ENCODE measurements around the gene SEMA3E.
"Not testable (repeated sequence)": the region's sequence is repeated elsewhere in the genome, so short reads cannot be mapped to it uniquely, and the experiment has no call there.

Gene SEMA3E

DNA sequence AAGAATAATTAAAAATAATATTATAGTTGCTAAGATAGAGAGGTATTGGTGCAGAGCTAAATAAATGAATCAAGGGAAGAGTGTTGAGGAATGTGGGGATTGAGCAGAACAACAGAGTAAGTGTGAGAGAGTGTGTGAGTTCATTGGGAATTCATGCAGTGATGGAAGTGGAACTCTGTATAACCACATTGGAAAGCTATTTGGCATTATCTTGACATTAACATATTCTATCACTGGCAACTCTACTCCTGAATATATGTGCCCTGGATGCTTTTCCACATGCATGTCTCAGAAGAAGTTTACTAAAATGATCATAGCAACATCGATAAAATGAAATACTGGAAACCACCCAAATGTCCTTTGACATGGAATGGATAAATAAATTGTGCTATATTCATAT is 164.1 kb downstream of the SEMA3E start:
- no peak for DNase-seq

DNA sequence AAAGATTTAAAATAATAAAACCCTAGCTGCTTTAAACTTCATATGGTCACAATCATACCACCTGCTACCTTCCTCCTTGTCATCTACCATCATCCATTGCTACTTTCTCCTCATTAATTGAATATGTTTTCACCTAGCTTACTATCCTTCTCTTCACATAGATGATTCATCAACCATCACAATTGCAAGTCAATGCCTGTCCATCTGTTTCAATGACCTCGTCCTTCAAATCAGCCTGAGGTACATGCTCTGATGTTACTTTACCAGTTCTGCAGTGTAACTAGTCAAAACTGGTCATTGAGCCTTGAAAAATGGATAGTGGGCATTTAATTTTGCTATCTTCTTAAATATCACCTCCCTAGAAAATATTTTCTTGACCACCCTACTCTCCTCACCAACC is 164.7 kb downstream of the SEMA3E start:
- DNase-seq: no peak

DNA sequence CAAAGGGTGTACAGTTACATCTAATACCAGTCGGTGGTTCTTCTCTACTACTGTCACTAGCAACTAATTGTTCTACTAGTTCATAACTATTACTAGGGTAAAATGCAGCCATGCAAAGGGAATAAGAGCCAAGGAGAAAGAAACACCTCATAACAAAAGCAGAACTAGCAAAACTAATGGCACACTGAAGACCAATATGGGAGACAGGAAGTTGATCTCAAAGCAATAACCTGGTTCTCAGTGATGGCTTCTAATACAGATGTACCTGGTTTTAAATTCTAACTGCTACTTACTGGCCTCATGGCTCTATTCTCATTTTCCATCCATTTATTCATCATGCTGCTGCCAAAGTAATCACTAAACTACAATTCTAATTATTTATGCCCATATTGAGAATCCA is 170.3 kb downstream of the SEMA3E start:
- DNase-seq: no peak

DNA sequence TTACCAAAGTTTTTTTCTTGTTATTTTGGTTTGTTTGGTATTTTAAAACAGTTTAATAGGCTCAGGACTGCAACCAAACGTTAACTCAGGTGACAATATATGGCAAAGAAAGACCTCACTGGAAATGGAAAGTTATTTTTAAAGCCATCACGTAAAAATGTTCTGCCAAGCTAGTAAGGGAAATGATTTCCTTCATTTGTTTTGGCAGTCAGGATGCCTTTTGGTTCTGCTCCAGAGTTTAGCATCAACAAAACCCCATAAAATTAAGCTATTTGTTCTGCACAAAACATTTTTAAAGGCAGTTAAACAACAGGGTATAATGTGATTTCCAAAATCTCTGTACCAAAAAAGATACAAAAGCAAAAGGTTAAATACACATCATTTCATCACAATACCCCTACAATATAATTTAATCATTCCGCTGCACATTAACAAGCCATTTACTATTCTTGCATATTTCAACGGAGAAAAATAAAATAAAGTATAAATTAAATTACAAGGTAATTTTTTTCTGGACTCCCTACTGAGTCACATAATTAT is 172.4 kb downstream of the SEMA3E start:
- DNase-seq: no peak

DNA sequence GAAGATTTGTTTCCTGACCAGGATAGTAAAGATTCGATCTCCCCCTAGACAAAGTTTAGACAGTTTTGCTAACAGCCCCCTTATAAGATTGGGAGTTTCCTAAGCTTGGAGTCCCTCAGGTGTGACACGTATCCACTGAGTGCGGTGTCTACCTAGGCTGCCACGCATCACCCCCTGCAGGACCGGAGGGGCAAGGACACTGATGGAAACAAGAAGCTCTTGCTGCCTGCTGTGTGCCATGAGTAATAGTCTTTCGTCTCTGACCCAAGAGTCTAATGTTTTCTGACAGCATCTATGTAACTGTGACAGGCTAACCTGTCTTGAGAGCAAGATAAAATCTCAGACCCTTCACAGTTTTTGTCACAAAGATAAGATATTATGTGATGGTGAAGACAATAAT is 173.5 kb downstream of the SEMA3E start:
- no peak for DNase-seq

DNA sequence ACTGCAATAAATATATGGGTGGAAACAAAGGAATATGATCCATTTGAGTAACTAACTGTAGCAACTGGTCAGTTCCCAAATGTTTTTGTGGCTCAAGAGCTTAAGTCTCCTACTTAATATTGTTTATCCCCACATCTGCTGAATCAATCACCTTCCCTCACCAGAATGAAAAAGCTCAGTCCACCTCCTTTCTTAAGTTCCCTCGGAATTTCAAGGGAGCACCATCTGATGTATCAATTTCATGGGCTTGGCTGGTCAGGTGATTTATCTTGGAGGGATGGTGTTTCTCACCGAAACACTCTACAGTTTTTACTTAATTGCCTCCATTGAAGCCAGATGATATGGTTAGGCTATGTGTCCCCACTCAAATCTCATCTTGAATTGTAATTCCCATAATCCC is 176.6 kb downstream of the SEMA3E start:
- DNase-seq: no peak

DNA sequence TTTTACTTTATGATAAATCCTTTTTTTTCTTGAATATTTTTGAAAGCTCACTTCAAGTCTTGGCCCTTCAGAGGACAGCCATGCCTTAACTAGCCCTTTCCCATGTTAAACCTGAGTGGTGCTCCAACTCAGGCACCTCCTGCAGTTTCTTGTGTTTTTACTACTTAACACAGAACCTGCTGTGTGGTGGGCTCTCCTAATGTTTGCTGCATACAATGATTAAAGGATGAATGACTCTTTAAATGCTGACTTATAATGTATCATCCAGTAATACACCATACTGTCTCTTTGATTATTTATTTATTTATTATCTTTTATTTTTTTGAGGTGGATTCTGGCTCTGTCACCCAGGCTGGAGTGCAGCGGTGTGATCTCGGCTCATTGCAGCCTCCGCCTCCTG is 179.4 kb downstream of the SEMA3E start:
- no peak for DNase-seq

DNA sequence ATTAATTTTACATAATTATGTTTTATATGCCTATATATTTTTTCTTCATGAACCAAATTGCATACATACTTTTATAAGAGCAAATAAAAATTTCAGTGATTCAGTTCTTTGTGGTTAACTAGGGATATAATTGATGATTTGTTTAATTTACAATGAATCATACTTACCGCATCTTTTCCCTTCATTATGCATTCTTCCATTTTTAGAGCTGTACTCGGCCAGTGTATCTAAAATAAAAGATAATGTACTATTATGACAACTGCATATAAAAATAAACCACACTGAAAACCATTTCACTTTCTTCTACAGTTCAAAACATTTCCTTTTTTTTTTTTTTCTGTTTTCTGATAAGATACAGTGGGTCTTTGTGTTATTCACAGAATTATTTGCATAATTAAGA is 179.9 kb downstream of the SEMA3E start:
- no peak for DNase-seq

DNA sequence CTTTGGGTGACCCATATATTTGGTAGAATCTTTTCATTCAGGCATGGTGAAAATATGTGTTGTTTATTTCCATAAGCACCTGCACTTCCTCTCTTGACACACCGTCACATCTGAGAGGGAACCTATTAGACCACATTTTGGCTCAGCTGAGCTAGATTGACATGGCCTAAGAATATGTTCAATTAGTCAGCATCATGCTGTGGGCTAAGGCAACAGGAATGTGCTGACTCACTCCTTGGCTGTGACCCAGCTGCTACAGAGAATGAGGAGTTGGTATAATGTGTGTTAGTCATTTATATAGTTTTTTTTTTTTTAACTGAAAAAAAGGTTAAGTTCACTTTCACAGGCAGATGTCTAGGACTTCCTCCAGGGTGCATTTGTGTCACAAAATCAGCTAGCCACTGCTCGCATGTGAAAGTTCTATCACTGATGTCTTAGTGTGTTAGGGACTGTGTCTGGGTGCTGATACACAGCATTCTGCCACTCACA is 180.6 kb downstream of the SEMA3E start:
- DNase-seq: peak; percentile 31

DNA sequence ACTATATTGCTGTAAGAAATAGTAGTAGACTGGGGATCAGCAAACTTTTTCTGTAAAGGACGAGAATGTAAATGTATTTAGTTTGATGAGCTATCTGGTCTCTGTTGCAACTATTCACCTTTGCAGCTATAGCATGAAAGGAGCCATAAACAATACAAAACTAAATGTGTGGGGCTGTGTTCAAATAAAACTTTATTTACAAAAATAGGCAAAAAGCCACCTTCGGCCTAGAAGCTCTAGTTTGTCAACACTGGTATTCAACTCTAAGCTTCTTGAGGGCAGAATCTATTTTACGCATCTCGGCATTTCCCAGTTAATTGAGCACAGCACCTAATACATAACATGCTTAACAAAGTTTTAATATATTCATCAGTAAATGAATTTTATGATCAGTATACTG is 181.4 kb downstream of the SEMA3E start:
- no peak for DNase-seq

DNA sequence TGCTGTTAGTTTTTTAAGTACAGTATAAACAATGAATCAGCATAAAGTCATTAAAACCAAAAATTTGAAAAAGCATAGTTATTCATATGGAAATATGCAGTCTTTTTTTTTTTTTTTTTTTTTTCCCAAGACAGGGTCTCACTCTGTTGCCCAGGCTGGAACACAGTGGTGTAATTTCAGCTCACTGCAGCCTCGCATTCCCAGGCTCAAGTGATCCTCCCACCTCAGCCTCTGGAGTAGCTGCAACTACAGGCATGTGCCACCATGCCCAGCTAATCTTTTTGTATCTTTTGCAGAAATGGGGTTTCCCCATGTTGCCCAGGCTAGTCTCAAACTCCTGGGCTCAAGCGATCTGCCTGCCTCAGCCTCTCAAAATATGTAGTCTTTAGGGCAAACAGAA is 182.0 kb downstream of the SEMA3E start:
- DNase-seq: no peak

DNA sequence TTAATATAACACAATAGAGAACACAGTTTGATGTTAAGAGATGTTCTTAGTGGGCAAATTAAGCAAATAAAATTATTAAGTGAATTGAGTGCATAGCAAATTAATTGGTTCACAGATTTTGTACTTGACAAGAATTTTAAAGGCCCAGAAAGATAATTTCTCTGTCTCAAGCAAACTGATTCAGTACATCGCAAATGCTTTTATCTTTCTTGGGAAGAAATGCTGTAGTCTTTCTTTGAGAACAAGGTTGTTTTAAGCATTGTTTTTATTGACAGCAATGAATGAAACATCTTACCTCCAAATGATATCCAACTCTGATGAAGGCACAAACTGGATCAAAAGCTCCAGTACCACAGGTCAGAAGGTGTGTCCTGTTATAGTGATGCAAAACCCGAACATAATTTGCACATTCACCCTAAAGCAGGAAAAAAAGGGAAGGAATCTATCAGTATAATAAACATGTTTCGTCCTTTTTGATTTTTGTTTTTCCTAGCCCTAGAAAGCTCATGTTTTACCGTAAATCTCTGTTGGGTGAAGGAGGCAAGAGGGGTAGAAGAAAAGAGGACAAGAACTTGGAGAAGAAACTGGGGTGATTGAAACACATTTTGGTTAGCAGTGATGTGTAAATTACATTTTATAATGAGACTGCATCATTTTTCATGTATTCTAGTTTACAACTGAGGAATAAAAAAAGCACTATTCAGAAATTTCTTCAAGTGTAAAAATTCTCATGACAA is 182.6 kb downstream of the SEMA3E start:
- DNase-seq: no peak

DNA sequence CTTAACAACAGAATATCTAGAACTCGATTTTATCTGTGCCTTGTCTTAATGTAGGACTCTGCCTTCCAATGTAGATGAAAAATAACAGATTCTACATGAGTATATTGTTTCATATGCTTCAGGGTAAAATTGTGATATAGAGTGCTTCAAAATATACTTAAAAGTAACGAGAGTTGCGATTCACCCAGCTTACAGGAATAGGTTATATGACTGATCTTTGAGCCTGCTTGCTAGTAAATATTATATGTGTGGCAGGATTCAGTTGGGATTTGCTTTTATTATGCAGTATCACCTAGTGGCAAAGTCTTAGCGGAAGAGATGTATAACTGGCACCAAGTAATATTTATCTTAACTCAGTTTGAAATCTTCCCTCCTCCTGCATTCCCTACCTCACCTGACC is 183.3 kb downstream of the SEMA3E start:
- DNase-seq: no peak

DNA sequence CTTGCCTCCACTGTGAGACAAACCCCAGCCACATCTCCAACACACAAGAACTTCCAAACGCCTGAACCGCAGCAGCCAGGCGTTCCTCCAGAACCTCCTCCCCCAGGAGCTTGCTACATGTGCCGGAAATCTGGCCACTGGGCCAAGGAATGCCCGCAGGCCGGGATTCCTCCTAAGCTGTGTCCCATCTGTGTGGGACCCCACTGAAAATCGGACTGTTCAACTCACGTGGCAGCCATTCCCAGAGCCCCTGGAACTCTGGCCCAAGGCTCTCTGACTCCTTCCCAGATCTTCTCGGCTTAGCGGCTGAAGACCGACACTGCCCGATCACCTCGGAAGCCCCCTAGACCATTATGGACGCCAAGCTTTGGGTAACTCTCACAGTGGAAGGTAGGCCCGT is 187.1 kb downstream of the SEMA3E start:
- DNase-seq: not testable (repeated sequence)

DNA sequence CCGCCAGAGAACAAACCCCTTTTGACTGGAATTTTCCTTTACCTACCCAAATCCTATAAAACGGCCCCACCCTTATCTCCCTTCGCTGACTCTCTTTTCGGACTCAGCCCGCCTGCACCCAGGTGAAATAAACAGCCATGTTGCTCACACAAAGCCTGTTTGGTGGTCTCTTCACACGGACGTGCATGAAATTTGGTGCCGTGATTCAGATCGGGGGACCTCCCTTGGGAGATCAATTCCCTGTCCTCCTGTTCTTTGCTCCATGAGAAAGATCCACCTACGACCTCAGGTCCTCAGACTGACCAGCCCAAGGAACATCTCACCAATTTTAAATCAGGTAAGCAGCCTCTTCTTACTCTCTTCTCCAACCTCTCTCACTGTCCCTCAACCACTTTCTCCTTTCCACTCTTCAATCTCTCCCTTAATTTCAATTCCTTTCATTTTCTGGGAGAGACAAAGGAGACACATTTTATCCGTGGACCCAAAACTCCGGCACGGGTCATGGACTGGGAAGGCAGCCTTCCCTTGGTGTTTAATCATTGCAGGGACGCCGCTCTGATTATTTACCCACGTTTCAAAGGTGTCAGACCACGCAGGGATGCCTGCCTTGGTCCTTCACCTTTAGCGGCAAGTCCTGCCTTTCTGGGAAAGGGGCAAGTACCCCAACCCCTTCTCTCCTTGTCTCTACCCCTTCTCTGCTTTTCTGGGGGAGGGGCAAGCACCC is 188.8 kb downstream of the SEMA3E start:
- not testable (repeated sequence) for DNase-seq

DNA sequence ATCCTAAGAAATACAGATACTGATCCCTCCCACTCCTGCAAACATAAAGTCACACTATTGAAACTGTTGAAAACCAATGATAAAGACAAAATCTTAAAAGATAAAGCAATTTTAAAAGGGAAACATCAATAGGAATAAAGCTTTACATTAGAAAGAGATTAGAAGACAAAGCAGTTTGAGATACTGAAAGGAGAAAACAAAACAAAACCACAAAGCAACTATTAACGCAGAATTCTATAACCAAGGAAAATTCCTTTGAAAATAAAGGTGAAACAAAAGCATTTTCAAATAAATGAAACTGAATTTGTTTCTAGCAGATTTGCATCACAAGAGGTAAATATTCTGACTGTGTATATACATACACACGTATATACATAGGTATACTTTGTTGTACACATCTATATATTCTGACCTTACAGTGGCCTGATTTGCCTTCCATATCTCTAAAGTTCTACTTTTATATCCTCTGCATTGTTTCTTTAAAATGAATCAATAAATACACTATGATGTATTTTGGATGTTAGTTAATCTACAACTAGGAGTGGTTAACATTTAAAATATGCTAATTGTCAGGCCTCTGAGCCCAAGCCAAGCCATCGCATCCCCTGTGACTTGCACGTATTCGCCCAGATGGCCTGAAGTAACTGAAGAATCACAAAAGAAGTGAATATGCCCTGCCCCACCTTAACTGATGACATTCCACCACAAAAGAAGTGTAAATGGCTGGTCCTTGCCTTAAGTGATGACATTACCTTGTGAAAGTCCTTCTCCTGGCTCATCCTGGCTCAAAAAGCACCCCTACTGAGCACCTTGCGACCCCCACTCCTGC is 189.6 kb downstream of the SEMA3E start:
- DNase-seq: not testable (repeated sequence)

DNA sequence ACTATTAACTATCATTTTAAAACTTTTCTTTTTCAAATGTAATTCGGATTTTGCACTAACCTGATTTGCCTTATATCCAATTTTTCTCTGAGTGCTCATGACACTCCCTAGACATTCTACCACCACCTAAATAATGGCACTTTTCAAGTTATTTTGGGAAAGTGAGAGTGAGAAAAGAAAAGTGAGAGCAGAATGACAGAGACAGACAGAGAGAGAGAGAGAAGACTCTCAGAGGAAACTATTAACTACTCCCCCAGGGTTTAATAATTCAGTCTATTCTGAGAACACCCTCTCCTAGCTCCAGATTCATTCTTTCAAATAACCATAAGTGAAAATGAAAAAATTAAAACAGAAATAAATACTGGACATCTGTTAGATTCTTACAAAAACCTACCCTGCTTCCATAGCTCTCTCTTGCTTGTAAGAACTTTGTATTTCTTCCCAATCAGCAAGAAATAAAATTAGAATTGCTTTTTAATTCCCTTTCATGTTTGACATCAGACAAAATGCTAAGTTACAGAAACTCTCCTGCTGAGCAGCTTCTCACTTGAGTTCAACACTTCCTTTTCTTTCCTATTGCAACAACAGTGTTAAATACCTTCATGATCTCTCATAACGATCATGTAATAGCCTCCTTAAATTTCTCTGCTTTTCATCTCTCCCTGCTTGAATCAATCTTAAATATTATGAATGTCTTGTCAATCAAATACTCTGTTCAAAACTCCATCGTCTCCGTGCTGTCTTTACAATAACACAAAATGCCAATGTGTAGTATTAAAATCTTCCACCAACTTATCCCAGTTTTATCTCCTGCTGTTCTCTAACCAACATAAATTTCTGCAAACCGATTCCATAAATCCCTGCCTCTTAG is 191.7 kb downstream of the SEMA3E start:
- no peak for DNase-seq

DNA sequence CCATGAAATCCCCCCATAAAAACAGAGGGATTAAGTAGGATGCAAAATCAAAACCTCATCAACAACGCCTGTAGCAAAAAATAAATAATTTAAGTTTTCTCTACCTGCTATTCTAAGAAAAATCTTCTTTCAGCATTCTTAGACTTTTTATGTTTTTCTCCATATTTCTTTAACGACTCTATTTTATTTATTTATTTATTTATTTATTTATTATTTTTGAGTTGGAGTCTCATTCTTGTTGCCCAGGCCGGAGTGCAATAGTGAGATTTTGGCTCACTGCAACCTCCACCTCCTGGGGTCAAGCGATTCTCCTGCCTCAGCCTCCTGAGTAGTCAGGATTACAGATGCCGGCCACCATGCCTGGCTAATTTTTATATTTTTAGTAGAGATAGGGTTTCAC is 192.5 kb downstream of the SEMA3E start:
- no peak for DNase-seq

DNA sequence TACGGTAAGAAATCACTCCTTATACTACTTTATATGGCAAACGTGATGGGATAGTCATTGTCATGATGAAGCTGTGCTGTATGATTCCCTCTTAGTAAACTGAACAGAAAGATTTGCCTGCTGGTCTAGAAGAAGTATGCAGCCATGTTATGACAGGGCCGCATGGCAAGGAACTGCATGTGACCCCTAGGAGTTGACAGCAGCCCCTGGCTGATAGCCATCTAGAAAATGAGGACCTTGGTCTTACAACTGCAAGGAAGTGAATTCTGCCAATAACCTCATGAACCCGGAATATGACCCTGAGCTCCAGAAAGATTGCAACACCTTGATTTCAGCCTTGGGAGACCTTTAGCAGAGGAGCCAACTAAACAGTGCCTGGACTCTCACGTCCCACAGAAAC is 193.3 kb downstream of the SEMA3E start:
- no peak for DNase-seq

DNA sequence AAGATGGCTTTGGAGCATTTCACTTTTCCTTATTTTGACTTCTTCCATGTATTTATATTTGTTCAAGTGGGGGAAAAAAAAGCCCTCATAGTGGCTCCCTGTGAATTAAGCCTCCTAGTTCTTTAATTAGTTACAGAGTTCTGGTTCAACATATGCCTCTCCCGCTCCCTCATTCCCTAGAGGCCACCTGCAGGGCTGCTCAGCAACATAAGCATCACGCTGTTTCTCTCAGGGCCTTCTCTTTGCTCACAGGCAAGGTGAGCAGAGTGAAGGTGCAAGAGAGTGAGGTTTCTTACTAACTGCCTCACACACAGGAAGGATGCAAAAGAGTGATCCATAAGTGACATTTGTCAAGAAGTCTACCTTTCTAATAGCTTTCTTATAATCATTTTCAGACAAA is 196.7 kb downstream of the SEMA3E start:
- DNase-seq: peak; percentile 22

DNA sequence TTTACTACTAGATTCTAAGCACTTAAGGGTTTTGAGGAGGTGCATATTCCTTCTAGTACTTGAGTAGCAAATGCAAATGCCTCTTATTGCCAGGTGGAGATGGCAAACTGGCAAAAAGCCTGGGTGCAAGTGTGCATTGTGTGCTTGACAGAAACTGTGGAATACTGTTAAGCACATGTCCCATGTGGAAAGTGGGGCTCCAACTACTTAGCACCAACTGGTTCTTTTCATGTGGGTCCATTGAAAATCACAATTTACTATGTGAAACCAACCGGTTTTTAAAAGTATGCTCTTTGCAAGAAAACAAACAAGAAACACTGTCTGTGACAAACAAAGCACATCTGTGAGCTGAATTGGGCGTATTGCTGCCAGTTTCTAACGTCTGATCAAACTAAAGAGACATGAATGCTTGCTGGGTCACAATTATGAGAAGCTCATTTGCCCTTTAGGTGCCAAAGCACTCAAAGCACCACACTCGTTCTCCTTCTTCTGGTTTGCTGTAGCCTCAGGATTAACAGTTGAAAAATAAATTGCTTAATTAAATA is 197.4 kb downstream of the SEMA3E start:
- peak; percentile 21 for DNase-seq

DNA sequence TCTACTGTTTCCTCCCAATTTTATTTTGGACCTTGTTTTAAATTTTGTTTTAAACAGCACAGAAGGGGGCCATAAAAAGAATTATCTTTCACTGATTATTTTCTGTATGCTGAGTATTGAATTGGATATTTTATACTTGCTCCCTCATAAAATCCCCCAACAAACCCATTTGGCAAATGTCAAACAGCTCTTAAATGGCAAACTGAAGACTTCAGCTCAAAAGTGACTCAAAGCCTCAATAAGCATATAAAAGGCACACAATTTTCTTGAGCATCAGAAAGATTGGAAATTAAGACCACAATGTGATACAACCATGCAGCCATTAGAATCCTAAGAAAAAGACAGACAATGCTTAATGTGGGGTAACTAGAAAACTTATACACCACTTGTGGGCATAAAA is 199.2 kb downstream of the SEMA3E start:
- no peak for DNase-seq

Data from NCI-H1436 treated with DMSO at 0.1 percent for 48 hours (cell line).